Trophoblast cell (in vitro differentiated cells and primary cell): Measurements from ENCODE around the gene DCXR.

Source experiments
- DNase-seq, 2 donors: peaks; one replicate each; pipeline ENCODE4 v3.0.0-alpha.2; 2016
- H2AFZ ChIP-seq: 2 replicates; pipeline ENCODE4 v1.6.1; 2013; ENCODE audit warnings: low read length, moderate library complexity, mild to moderate bottlenecking; ENCODE audit not compliant: insufficient read depth, poor library complexity
- H2AK5ac ChIP-seq: 2 replicates; pipeline ENCODE4 v1.6.1; 2013; ENCODE audit warnings: mild to moderate bottlenecking, low read length
- H2BK120ac ChIP-seq: 2 replicates; pipeline ENCODE4 v1.6.1; 2013; ENCODE audit warnings: low read length, mild to moderate bottlenecking, moderate library complexity; ENCODE audit not compliant: insufficient read depth, poor library complexity
- H2BK12ac ChIP-seq: 2 replicates; pipeline ENCODE4 v1.6.1; 2013; ENCODE audit warnings: mild to moderate bottlenecking, low read length, moderate library complexity
- H2BK5ac ChIP-seq: 2 replicates; pipeline ENCODE4 v1.6.1; 2013; ENCODE audit warnings: low read length, low read depth, moderate library complexity, mild to moderate bottlenecking; ENCODE audit not compliant: poor library complexity
- H3K14ac ChIP-seq: 2 replicates; pipeline ENCODE4 v1.6.1; 2013; ENCODE audit warnings: mild to moderate bottlenecking, low read length
- H3K18ac ChIP-seq: 2 replicates; pipeline ENCODE4 v1.6.1; 2013; ENCODE audit warnings: mild to moderate bottlenecking, low read length
- H3K23ac ChIP-seq: 2 replicates; pipeline ENCODE4 v1.6.1; 2013; ENCODE audit warnings: low read length
- H3K27ac ChIP-seq: 2 replicates; pipeline ENCODE4 v1.5.1; 2013; ENCODE audit warnings: low read depth, mild to moderate bottlenecking, inconsistent platforms, low read length, moderate library complexity
- H3K27me3 ChIP-seq: 2 replicates; pipeline ENCODE4 v1.6.1; 2013; ENCODE audit warnings: inconsistent platforms, mild to moderate bottlenecking, low read length, moderate library complexity; ENCODE audit not compliant: insufficient read depth
- H3K36me3 ChIP-seq, 2 experiments: 1 replicate in 1 of 2; 2 replicates in 1 of 2; pipeline ENCODE4 v1.6.1; 2013; ENCODE audit warnings: low read length in 2 of 2, mild to moderate bottlenecking in 2 of 2, moderate library complexity in 1 of 2; ENCODE audit not compliant: insufficient read depth in 2 of 2, control insufficient read depth in 1 of 2
- H3K4ac ChIP-seq: 2 replicates; pipeline ENCODE4 v1.6.1; 2013; ENCODE audit warnings: low read depth, mild to moderate bottlenecking, low read length, moderate library complexity
- H3K4me1 ChIP-seq, 2 experiments: 1 replicate in 1 of 2; 2 replicates in 1 of 2; pipeline ENCODE4 v1.6.1; 2013; ENCODE audit warnings: low read length in 2 of 2, mild to moderate bottlenecking in 2 of 2, moderate library complexity in 1 of 2; ENCODE audit not compliant: insufficient read depth in 2 of 2, control insufficient read depth in 1 of 2
- H3K4me2 ChIP-seq: 2 replicates; pipeline ENCODE4 v1.6.1; 2013; ENCODE audit warnings: inconsistent platforms, mild to moderate bottlenecking, low read length, moderate library complexity
- H3K4me3 ChIP-seq: 2 replicates; pipeline ENCODE4 v1.5.1; 2013; ENCODE audit warnings: mild to moderate bottlenecking, low read depth, low read length, inconsistent platforms
- H3K79me1 ChIP-seq: one replicate; pipeline ENCODE4 v1.6.1; 2013; ENCODE audit warnings: low read length
- H3K79me2 ChIP-seq: 2 replicates; pipeline ENCODE4 v1.6.1; 2013; ENCODE audit warnings: low read length, mild to moderate bottlenecking; ENCODE audit not compliant: control insufficient read depth, insufficient read depth, poor library complexity
- H3K9ac ChIP-seq: 2 replicates; pipeline ENCODE4 v1.6.1; 2013; ENCODE audit warnings: mild to moderate bottlenecking, low read length
- H3K9me3 ChIP-seq: 2 replicates; pipeline ENCODE4 v1.6.1; 2013; ENCODE audit warnings: low read depth, mild to moderate bottlenecking, control low read depth, inconsistent platforms, low read length; ENCODE audit not compliant: insufficient read depth
- H4K12ac ChIP-seq: 2 replicates; pipeline ENCODE4 v1.6.1; 2013; ENCODE audit warnings: low read depth, mild to moderate bottlenecking, low read length, moderate library complexity
- H4K8ac ChIP-seq: 2 replicates; pipeline ENCODE4 v1.6.1; 2013; ENCODE audit warnings: low read depth, mild to moderate bottlenecking, low read length, moderate library complexity
- H4K91ac ChIP-seq: one replicate; pipeline ENCODE4 v1.6.1; 2013; ENCODE audit warnings: low read depth, mild to moderate bottlenecking, low read length, moderate library complexity
- WGBS: extraction: QIAGEN DNeasy Blood & Tissue Kit; methylation state at CpG from one replicate; pipeline ENCODE4 v1.1.7; 2013; ENCODE audit warnings: missing lambda C conversion rate; ENCODE audit not compliant: insufficient read length, insufficient coverage; ENCODE audit errors: extremely low coverage; 5-methylcytosine and 5-hydroxymethylcytosine counted together

Gene DCXR

DNA sequence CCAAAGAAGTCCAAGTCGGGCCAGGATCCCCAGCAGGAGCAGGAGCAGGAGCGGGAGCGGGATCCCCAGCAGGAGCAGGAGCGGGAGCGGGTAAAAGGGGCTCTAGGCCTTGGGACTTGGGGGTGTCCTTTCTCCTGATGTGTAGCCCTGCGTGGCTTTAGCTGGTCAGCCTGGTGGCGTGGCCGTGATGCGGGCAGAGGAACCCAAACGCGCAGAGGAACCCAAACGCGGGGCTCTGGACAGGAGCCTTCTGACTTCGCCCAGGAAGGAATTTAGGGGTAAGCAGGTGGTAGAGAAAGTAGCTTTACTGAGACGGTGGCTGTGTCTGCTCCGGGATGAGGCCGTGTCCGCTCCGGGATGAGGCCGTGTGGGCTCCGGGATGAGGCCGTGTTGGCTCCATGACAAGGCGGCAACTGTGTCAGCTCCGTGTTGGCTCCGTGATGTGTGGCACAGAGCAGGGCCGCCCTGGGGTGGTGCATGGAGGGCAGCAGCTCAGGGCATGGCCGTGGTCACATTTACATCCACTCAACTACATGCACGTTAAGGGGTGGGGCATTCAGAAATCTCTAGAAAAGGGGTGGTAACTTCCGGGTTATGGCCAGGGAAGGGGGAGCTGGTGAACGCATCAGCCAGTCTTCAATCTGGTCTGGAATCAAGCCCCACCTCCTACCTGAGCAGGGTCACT lies 40.6 kb downstream of the DCXR start:
- Histone ChIP-seq H2BK12ac (no peak overlapping the region), H3K9ac (no peak overlapping the region), H3K36me3 (peaks cover 4 to 12% of the 10 kb centered on the region in 2 experiments), H3K27ac (no peak overlapping the region), H3K4me1 (peaks cover 9 to 13% of the 10 kb centered on the region in 2 experiments), H3K4ac (no peak overlapping the region), H2AK5ac (no peak overlapping the region), H3K4me2 (no peak overlapping the region), H3K4me3 (no peak overlapping the region), H3K79me2 (no peaks in the 10 kb centered on the region), H4K12ac (no peak overlapping the region), H4K91ac (no peak overlapping the region), H2AFZ (no peak overlapping the region), H3K27me3 (no peaks in the 10 kb centered on the region), H2BK120ac (no peak overlapping the region), H3K79me1 (peaks cover 7% of the 10 kb centered on the region), H4K8ac (no peak overlapping the region), H3K9me3 (no peaks in the 10 kb centered on the region), H3K18ac (no peak overlapping the region), H3K14ac (no peak overlapping the region), H3K23ac (no peak overlapping the region), H2BK5ac (no peak overlapping the region)
- DNase-seq: peak in 1 of 2 donors; percentile 58
- no CpG with 5 or more reads among the region's 30 CpGs for WGBS

DNA sequence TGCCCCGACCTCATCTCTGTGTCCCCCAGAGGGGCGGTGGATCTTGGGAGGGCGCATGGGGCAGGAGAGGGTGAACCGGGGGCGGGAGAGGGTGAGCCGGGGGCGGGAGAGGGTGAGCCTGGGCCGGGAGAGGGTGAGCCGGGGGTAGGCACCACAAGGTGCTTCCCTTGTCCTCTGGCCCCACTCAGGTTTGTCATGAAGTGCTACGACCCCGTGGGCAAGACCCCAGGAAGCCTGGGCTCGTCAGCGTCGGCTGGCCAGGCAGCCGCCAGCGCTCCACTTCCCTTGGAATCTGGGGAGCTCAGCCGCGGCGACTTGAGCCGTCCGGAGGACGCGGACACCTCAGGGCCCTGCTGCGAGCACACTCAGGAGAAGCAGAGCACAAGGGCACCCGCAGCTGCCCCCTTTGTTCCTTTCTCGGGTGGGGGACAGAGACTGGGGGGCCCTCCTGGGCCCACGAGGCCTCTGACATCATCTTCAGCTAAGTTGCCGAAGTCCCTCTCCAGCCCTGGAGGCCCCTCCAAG lies 41.2 kb downstream of the DCXR start:
- Histone ChIP-seq H3K4me2 (no peak overlapping the region), H3K4me3 (no peak overlapping the region), H2BK120ac (no peak overlapping the region), H3K4ac (no peak overlapping the region), H3K9ac (no peak overlapping the region), H3K36me3 (peaks cover 4 to 12% of the 10 kb centered on the region in 2 experiments), H4K12ac (no peak overlapping the region), H3K27ac (no peak overlapping the region), H2BK5ac (no peak overlapping the region), H3K27me3 (no peaks in the 10 kb centered on the region), H2BK12ac (no peak overlapping the region), H4K8ac (no peak overlapping the region), H4K91ac (no peak overlapping the region), H2AFZ (no peak overlapping the region), H2AK5ac (no peak overlapping the region), H3K79me1 (peaks cover 8% of the 10 kb centered on the region), H3K14ac (no peak overlapping the region), H3K18ac (no peak overlapping the region), H3K4me1 (peaks cover 15 to 19% of the 10 kb centered on the region in 2 experiments), H3K9me3 (no peaks in the 10 kb centered on the region), H3K79me2 (no peaks in the 10 kb centered on the region), H3K23ac (no peak overlapping the region)
- no CpG with 5 or more reads among the region's 28 CpGs for WGBS
- no peak for DNase-seq

DNA sequence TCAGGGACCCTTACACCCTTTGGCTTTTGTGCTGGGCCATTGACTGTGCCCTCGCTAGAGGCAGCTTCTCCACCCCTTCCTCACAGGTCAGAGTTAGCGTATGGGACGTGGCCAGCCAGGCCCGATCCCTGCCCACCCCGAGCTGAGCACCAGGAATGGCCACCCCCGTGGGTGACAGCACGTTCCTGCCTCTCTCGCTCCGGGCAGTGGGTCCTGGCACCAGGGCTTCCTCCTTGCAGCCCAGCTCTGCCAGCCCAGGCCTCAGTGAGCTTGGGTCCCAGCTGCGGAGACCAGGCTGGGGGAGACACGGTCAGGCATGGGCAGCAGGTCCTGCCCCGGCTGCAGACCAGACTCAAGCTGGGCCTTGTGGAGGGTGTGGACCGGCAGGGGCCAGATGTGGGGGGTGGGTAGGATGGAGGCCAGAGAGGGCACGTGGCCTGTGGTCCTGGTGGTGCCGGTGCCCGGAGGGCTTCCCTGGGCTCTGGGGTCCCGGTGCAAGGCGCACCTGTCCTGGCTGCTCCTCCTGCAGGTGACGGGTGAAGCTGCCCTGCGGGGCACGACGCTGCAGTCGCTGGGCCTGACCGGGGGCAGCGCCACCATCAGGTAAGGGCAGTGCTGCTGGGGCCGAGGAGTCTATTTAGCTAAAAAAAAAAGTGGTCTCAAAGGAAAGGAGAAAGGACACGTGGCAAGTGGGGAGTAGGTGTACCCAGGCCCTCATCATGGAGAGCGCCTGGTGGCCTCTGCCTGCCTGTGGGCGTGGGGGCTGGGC lies 41.9 kb downstream of the DCXR start:
- no peak overlapping the region for H3K4me3 ChIP-seq
- H3K4me2 ChIP-seq: no peak overlapping the region
- no CpG with 5 or more reads among the region's 29 CpGs for WGBS

DNA sequence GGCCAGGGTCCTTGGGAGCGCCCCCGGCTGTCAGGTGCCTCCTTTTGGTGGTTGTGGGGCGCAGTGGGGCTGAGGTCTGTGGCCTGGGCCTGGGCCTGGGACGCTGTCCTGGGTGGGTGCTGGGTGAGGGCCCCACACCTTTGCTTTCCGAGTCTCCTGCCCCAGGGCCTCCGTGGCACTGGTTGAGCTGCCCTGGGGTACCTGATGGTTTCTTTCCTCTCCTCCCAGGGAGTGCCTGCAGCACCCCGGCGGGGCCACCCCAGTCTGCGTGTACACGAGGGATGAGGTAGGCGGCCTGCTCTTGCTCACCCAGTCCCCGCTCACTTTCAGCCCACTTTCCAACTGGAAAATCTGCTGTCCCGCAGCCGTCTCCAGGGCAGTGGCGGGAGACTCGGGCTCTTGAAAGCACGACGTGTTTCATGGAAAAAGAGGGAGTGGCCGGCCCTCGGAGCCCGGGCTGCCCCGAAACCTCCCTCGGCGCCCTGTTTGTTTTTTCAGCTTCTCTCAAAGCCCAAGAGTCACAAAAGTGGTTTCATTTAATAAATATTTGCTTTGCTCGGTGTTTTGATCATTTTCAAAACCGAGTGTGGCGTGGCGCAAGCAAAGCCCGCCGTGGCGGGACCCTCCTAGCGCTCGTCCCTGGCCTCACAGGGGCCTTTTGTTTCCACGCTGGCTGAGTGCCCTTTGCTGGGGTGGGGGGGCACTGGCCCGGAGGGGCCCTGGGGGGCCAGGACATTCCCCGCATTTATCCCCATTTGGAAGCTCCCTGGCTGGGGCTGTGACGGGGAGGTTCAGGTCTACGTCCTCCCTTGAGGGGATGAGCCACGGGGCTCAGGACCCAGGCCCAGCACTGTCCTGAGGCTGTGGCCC lies 42.7 kb downstream of the DCXR start:
- Histone ChIP-seq H3K79me1 (peaks cover 10% of the 10 kb centered on the region), H3K4me3 (no peak overlapping the region), H3K79me2 (no peaks in the 10 kb centered on the region), H4K12ac (no peak overlapping the region), H2BK120ac (no peak overlapping the region), H3K27me3 (no peaks in the 10 kb centered on the region), H3K36me3 (peaks cover 7 to 17% of the 10 kb centered on the region in 2 experiments), H2BK5ac (no peak overlapping the region), H3K9ac (no peak overlapping the region), H4K8ac (no peak overlapping the region), H2AFZ (no peak overlapping the region), H3K18ac (no peak overlapping the region), H3K4me1 (peaks cover 19 to 22% of the 10 kb centered on the region in 2 experiments), H3K4ac (no peak overlapping the region), H3K23ac (no peak overlapping the region), H3K9me3 (peaks cover 9% of the 10 kb centered on the region), H3K14ac (no peak overlapping the region), H4K91ac (peak overlapping the region; percentile 13), H3K27ac (no peak overlapping the region), H2BK12ac (no peak overlapping the region), H3K4me2 (no peak overlapping the region), H2AK5ac (no peak overlapping the region)
- DNase-seq: peak in 1 of 2 donors; percentile 7
- no CpG with 5 or more reads among the region's 39 CpGs for WGBS

More for the DNA sequence above, 41.9 kb downstream of the DCXR start:
- H2AK5ac ChIP-seq: no peak overlapping the region
- peaks cover 2% of the 10 kb centered on the region for H3K9me3 ChIP-seq
- DNase-seq: no peak
- no peaks in the 10 kb centered on the region for H3K79me2 ChIP-seq
- no peak overlapping the region for H2BK120ac ChIP-seq
- no peak overlapping the region for H2BK12ac ChIP-seq
- peak overlapping the region; percentile 13 for H4K91ac ChIP-seq
- H3K23ac ChIP-seq: no peak overlapping the region
- no peak overlapping the region for H3K27ac ChIP-seq
- peaks cover 10% of the 10 kb centered on the region for H3K79me1 ChIP-seq
- H3K9ac ChIP-seq: no peak overlapping the region
- no peak overlapping the region for H3K4ac ChIP-seq
- no peak overlapping the region for H4K12ac ChIP-seq
- H2AFZ ChIP-seq: no peak overlapping the region
- H3K18ac ChIP-seq: no peak overlapping the region
- H3K27me3 ChIP-seq: no peaks in the 10 kb centered on the region
- H3K36me3 ChIP-seq: peaks cover 4 to 16% of the 10 kb centered on the region in 2 experiments
- no peak overlapping the region for H3K14ac ChIP-seq
- peaks cover 19 to 22% of the 10 kb centered on the region in 2 experiments for H3K4me1 ChIP-seq
- H2BK5ac ChIP-seq: no peak overlapping the region
- no peak overlapping the region for H4K8ac ChIP-seq
